GM13976 (cell line): ENCODE results near the gene MEPCE.
A peak's percentile ranks its signal among the peaks of the same experiment; 100 is the strongest.

Experiments used
- DNase-seq: peaks from one replicate; pipeline ENCODE4 v3.0.0; 2012; ENCODE audit warnings: low spot score
- CTCF ChIP-seq: IDR thresholded peaks from 2 replicates; pipeline ENCODE4 v1.5.1; 2012; ENCODE audit warnings: borderline replicate concordance, mild to moderate bottlenecking; ENCODE audit not compliant: insufficient read depth; ENCODE audit errors: extremely low read depth, missing control alignments, control extremely low read depth
- in situ Hi-C: fragments of 300-500 bp; cut with MboI; formaldehyde crosslinking; loops from one replicate; pipeline ENCODE4 v1.12.0; 2022; ENCODE audit warnings: low sequenced_read_pairs, mixed read lengths, inconsistent platforms; ENCODE audit not compliant: unreplicated experiment

The MEPCE gene

GRCh38 chr7:100406767-100407166, 22.9 kb upstream of the MEPCE start:
- no peak for DNase-seq
- in situ Hi-C loops = loop anchor here (10.0 kb wide), 1 partner anchor 272 kb away; no protein-coding TSS in a partner anchor
- TF ChIP-seq CTCF = no peak

- in situ Hi-C loops = loop anchor here (10.0 kb wide), 1 partner anchor 273 kb away; no protein-coding TSS in a partner anchor
- DNase-seq = peak; percentile 72
- peak; percentile 64 for TF ChIP-seq CTCF
Observed at GRCh38 chr7:100407285-100408180, 22.1 kb upstream of the MEPCE start.

GRCh38 chr7:100411101-100411500, 18.5 kb upstream of the MEPCE start:
- DNase-seq = no peak
- no peak for TF ChIP-seq CTCF
- in situ Hi-C loops = no loop called here

GRCh38 chr7:100413346-100413745, 16.3 kb upstream of the MEPCE start:
- in situ Hi-C loops = no loop called here
- no peak for TF ChIP-seq CTCF
- DNase-seq = no peak

GRCh38 chr7:100413889-100414288, 15.7 kb upstream of the MEPCE start:
- no peak for TF ChIP-seq CTCF
- DNase-seq = no peak
- in situ Hi-C loops = no loop called here

GRCh38 chr7:100415448-100415847, 14.2 kb upstream of the MEPCE start:
- DNase-seq = no peak
- in situ Hi-C loops = no loop called here
- TF ChIP-seq CTCF = no peak
